ENCODE results near the gene NCKAP5. TPM values are rescaled to one million over a fixed set of nuclear protein-coding genes. Genes with fewer than 3 reads are reported as not detected.

NCKAP5 gene
- total RNA-seq, 2 donors from 2014 or later, result not detected

DNA sequence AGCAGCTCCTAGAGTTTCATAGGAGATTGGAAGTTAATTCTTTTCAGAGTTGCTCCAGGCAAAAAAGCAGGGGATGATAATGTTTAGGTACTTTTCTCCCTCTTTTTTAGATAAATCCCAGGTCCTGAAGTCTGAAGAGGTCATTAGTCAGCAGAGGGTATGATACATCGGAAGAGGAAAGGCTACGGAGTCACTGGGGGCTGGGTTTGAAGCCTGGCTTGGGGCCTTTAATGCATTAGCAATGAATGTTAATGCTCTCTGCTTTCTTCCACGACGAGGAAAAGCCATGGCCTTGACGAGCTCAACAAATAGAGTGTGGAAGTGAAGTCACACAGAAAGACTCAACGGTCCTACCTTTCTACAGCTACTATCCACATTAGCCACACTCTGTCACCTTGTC is 235.1 kb downstream of the NCKAP5 start:
- Mint-ChIP-seq H3K4me1 (ENCODE audit: low read depth in 2 of 2) (no peaks in the 10 kb centered on the region), H3K27ac (no peak overlapping the region), H3K4me3 (no peak overlapping the region), H3K36me3 (no peaks in the 10 kb centered on the region), H3K27me3 (no peaks in the 10 kb centered on the region), H3K9me3 (peaks cover 3% of the 10 kb centered on the region)
- ATAC-seq (no peak), DNase-seq (ENCODE audit: low spot score) (no peak)

DNA sequence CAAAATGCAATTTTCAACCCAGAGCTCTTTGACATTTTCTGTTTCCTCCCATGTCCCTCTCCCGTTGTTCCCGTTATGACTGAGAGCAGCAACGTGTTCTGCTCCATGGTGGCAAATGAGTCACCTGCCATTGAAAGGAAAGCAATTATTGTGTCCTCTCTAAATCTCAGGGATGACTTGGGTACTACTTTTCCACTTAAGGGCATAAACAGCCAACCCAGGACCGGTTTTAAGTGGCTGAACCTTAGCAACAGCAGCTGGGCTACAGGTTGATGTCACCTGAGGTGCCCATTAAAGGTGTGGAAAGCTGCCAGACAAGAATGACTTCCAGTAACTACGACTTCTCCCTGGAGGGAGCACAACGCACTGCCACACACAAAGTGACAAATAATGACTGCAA is 236.8 kb downstream of the NCKAP5 start:
- Mint-ChIP-seq H3K27ac (no peak overlapping the region), H3K4me1 (ENCODE audit: low read depth in 2 of 2) (no peaks in the 10 kb centered on the region), H3K36me3 (no peaks in the 10 kb centered on the region), H3K27me3 (no peaks in the 10 kb centered on the region), H3K9me3 (peaks cover 6% of the 10 kb centered on the region), H3K4me3 (no peak overlapping the region)
- DNase-seq (ENCODE audit: low spot score) (no peak), ATAC-seq (no peak)

DNA sequence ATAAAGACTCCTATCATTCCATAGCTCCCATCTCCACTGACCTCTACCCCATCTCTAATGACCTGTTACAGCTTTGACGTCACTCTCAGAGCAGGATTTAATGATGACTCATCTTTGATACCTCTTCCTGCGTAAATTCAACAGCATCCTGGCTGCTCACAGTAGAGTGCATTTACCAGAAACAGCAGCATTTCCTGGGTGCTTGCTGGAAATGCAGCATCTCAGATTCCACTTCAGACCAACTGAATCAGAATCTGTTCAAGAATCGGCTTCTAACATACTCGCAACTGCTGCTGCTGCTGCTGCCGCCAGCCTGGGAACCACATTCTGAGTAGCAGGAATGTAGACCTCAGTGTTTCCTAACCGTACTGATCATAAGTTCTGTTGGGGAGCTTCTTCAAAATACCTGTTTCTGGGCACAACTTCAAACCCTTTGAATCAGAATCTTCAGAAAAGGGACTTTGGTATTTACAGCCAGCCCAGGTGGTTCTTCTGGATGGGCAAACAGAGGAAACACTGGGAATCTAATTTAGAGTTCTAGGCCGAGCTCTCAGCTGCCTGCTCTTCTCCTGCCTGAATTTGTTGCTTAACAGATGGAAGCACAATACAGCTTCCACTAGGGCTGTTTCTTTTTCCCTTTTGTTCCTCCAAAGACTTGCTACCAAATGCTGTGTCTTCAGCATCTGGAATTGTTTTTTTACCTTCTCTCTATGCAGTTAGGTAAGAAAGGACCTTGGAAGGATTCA is 241.4 kb downstream of the NCKAP5 start:
- no peak for ATAC-seq
- Mint-ChIP-seq H3K9me3 (peaks cover 7% of the 10 kb centered on the region), H3K27ac (no peak overlapping the region), H3K27me3 (no peaks in the 10 kb centered on the region), H3K4me3 (no peak overlapping the region), H3K36me3 (no peaks in the 10 kb centered on the region), H3K4me1 (ENCODE audit: low read depth in 2 of 2) (no peaks in the 10 kb centered on the region)
- no peak for DNase-seq (ENCODE audit: low spot score)

DNA sequence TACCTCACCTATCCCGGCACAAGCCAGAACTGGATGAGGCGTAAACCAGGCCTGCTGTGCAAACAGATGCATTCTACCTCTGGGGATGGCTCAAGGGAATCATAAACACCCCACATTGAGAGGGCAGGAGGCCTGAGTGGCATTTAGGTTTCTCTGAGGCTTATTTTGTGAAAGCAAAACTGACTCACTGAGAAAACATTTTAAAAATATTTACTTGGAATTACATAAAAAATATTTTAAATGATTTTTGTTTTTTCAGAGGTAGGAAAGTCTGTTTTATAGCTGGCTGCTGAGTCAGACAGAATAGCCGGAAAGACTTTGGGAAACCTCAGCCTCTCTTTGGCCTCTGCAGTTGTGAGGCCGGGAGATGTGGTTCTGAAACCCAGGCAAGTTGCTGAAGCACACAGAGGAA is 244.1 kb downstream of the NCKAP5 start:
- Mint-ChIP-seq H3K9me3 (peaks cover 4% of the 10 kb centered on the region), H3K27ac (no peak overlapping the region), H3K4me3 (no peak overlapping the region), H3K4me1 (ENCODE audit: low read depth in 2 of 2) (no peaks in the 10 kb centered on the region), H3K36me3 (no peaks in the 10 kb centered on the region), H3K27me3 (no peaks in the 10 kb centered on the region)
- ATAC-seq (no peak), DNase-seq (ENCODE audit: low spot score) (no peak)

DNA sequence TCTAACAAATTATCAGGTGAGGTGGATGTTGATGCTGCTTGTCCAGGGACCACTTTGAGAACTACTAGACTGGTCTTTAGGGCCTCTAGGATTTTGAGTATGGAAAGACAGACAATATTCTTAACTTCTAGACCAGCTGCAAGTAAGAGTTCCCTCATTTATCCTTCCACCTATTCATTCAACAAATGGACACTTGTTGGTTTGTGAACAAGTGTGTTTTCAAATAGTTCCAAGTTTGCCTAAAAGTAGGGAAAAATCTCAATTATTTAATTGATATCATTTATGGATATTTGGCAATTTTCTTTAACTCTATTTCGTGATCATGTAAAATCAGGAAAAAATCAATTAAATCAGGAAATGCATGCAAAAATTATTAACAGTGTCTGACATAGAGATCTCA is 245.4 kb downstream of the NCKAP5 start:
- H3K4me1 Mint-ChIP-seq (ENCODE audit: low read depth in 2 of 2), result no peaks in the 10 kb centered on the region
- peaks cover 6% of the 10 kb centered on the region for H3K9me3 Mint-ChIP-seq
- no peaks in the 10 kb centered on the region for H3K36me3 Mint-ChIP-seq
- H3K27ac Mint-ChIP-seq, result no peak overlapping the region
- H3K4me3 Mint-ChIP-seq, result no peak overlapping the region
- DNase-seq (ENCODE audit: low spot score) (no peak), ATAC-seq (no peak)
- H3K27me3 Mint-ChIP-seq, result no peaks in the 10 kb centered on the region

DNA sequence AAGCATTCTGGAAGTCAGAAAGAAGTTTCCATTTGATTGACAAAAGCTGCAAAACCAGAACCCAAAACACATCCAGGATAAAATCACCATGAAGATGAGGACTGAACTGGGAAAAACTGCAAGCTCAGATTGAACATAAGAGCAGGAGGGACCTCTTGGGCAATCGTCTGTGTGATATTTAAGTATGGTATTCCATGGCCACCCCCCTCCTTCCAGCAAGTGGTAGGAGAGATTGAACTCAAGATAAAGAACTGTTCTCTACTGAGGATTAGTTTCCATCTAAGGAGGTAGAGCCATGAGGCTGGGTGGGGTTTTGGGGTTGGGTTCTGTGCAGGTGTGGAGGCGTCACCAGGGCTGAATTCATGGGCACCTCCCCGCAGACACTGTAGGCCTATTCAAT is 251.1 kb downstream of the NCKAP5 start:
- DNase-seq (ENCODE audit: low spot score) (no peak), ATAC-seq (no peak)
- H3K4me1 Mint-ChIP-seq (ENCODE audit: low read depth in 2 of 2), result no peaks in the 10 kb centered on the region
- no peak overlapping the region for H3K27ac Mint-ChIP-seq
- H3K9me3 Mint-ChIP-seq, result peaks cover 18% of the 10 kb centered on the region
- H3K4me3 Mint-ChIP-seq, result no peak overlapping the region
- no peaks in the 10 kb centered on the region for H3K27me3 Mint-ChIP-seq
- no peaks in the 10 kb centered on the region for H3K36me3 Mint-ChIP-seq

DNA sequence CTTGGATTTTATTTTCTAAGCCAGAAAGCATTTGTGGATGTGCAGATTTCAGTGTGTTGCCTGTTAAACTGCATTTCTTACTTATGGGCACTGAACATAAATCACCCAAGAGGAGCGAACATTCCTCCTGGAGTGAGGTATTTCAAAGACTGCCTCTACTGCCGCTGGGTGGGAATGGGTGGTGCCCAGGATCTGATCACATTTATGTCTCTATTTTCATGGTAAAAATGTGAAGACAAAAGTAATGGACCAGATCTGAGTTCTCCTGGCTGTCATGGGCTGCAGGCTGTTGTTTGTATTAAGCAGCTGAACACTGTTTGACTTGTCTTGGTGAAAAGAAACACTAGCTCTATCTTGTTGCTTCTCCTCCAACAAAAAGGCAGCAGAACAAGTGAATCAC is 251.7 kb downstream of the NCKAP5 start:
- Mint-ChIP-seq H3K27me3 (no peaks in the 10 kb centered on the region), H3K4me3 (no peak overlapping the region), H3K4me1 (ENCODE audit: low read depth in 2 of 2) (no peaks in the 10 kb centered on the region), H3K9me3 (peaks cover 18% of the 10 kb centered on the region), H3K27ac (no peak overlapping the region), H3K36me3 (no peaks in the 10 kb centered on the region)
- DNase-seq (ENCODE audit: low spot score) (no peak), ATAC-seq (no peak)

DNA sequence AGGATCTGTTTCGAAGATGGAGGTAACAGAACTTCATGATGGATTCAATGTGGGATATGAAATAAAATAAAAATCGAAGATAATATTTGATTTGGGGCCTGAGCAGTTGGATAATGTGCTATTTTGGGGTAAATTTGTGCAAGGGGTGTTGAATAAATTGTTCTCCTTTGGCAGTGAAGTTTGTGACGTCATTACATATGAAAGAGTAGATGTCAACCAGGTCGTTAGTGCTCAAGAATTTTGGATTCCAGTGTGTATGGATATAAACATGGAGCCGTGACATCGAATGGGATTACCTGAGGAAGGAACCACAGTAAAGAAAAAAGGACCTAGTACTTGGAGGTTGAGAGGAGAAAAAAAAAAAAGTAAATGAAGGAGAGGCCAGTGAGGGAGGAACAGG is 253.0 kb downstream of the NCKAP5 start:
- Mint-ChIP-seq H3K9me3 (peaks cover 21% of the 10 kb centered on the region), H3K27ac (no peak overlapping the region), H3K4me1 (ENCODE audit: low read depth in 2 of 2) (no peaks in the 10 kb centered on the region), H3K27me3 (no peaks in the 10 kb centered on the region), H3K36me3 (no peaks in the 10 kb centered on the region), H3K4me3 (no peak overlapping the region)
- DNase-seq (ENCODE audit: low spot score), result no peak
- no peak for ATAC-seq

DNA sequence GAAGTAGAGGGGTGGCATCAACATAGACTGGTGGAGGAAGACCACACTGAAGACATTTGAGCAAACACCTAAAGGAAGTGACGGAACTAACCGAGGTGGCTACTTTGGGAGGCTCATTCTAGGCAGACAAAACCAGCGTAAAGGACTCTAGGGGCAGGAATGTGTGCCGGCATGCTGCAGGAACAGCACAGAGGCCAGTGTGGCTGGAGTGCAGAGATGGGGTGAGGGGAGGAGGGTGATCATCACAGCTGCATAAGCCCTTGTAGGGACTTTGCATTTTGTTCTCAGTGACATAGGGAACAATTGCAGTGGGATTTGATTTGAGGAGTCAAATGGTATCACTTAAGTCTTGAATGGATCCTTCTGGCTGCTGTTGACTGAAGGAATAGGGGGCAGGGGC is 253.5 kb downstream of the NCKAP5 start:
- DNase-seq (ENCODE audit: low spot score) (no peak), ATAC-seq (no peak)
- H3K36me3 Mint-ChIP-seq, result no peaks in the 10 kb centered on the region
- H3K27ac Mint-ChIP-seq, result no peak overlapping the region
- no peaks in the 10 kb centered on the region for H3K27me3 Mint-ChIP-seq
- no peaks in the 10 kb centered on the region for H3K4me1 Mint-ChIP-seq (ENCODE audit: low read depth in 2 of 2)
- H3K9me3 Mint-ChIP-seq, result peaks cover 22% of the 10 kb centered on the region
- H3K4me3 Mint-ChIP-seq, result no peak overlapping the region

DNA sequence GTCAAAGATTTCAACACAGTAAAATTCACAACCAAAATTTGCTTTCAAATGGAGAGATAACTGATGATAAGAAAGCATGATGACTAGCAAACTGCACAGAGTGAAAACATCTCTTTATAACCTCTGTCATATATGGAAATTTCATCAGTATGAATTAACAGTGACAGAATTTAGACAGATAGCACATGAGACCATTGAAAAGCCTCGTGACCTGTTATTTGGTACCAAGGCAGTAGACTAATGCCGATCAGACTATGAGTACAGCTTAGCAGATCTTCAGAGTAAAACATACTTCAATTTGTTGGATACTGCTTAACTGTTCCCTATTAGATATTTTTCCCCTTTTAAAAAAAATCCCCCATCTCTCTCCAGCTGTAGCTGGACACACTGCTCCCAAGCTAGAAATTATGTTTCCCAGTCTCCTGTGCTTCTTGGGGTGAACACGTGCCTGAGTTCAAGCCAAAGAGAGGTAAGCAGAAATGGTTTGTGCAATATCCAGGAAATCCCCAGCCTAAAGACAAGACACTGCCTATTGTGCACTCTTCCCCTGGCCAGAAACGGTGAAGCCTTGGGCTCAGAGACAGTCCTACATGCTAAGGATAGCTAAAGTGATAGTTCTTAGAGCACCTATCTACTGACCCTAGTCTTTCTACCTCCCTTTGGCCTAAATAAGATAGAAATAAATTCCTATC is 256.1 kb downstream of the NCKAP5 start:
- Mint-ChIP-seq H3K27me3 (no peaks in the 10 kb centered on the region), H3K4me3 (no peak overlapping the region), H3K36me3 (no peaks in the 10 kb centered on the region), H3K9me3 (peaks cover 23% of the 10 kb centered on the region), H3K4me1 (ENCODE audit: low read depth in 2 of 2) (no peaks in the 10 kb centered on the region), H3K27ac (no peak overlapping the region)
- ATAC-seq (no peak), DNase-seq (ENCODE audit: low spot score) (no peak)

DNA sequence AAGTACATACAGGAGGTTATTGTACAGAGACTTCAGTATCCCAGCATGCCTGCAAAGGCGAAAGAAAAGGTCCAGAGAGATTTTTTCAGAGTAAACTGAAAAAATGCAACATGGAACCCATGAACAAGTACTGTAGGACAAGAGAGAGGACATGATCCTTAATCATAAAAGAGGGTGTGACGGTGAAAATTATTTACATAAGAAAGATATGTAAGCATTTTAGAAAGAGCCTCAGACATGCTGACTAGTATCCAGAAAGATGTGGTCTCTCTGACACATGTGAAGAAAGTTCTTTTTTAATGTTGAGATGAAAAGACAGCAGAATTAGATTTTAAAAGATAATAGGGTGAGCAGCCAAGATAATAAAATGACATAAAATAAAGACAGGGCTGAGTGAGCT is 262.0 kb downstream of the NCKAP5 start:
- no peaks in the 10 kb centered on the region for H3K27me3 Mint-ChIP-seq
- peaks cover 12% of the 10 kb centered on the region for H3K9me3 Mint-ChIP-seq
- ATAC-seq, result no peak
- H3K4me1 Mint-ChIP-seq (ENCODE audit: low read depth in 2 of 2), result no peaks in the 10 kb centered on the region
- no peaks in the 10 kb centered on the region for H3K36me3 Mint-ChIP-seq
- no peak for DNase-seq (ENCODE audit: low spot score)
- H3K4me3 Mint-ChIP-seq, result no peak overlapping the region
- no peak overlapping the region for H3K27ac Mint-ChIP-seq

DNA sequence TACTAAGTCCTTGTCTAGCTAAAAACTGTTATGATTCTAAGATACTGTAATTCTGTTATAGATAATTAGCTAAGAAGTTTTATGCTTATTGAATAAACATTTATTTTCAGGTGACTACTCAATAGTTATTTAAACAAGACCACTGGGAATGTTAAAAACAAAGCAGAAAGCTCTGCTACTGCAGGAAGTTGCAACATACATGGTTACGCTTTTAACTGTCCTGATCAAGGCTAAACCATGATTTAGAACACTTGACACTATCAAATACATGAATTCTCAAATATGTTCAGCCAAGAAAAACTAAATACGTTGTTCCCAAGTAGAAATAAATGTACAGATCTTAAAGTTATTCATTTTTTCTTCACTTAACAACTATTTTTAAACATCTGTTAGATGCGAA is 263.9 kb downstream of the NCKAP5 start:
- no peaks in the 10 kb centered on the region for H3K4me1 Mint-ChIP-seq (ENCODE audit: low read depth in 2 of 2)
- H3K36me3 Mint-ChIP-seq, result no peaks in the 10 kb centered on the region
- no peak overlapping the region for H3K4me3 Mint-ChIP-seq
- H3K27ac Mint-ChIP-seq, result no peak overlapping the region
- DNase-seq (ENCODE audit: low spot score) (no peak), ATAC-seq (no peak)
- H3K27me3 Mint-ChIP-seq, result no peaks in the 10 kb centered on the region
- peaks cover 7% of the 10 kb centered on the region for H3K9me3 Mint-ChIP-seq

DNA sequence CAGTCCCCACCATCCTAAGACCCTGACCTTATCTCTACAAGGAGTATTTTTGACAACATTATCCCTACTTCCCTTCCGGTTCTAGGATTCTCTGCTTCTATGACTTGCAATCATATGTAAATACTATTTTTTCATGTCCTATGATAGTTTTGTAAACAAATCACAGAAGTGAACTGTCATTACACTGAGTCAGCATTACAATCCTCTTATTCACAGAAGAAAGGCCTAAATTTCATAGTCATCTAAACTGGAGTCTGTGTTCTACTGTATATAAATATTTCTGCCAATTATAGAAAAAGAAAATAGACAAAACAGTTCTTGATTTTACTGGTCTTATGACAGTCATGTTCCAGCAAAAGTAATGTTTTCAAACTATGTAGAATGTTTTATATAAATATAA is 265.1 kb downstream of the NCKAP5 start:
- Mint-ChIP-seq H3K27ac (no peak overlapping the region), H3K4me3 (no peak overlapping the region), H3K36me3 (no peaks in the 10 kb centered on the region), H3K4me1 (ENCODE audit: low read depth in 2 of 2) (no peaks in the 10 kb centered on the region), H3K9me3 (peaks cover 7% of the 10 kb centered on the region), H3K27me3 (no peaks in the 10 kb centered on the region)
- DNase-seq (ENCODE audit: low spot score) (no peak), ATAC-seq (no peak)

DNA sequence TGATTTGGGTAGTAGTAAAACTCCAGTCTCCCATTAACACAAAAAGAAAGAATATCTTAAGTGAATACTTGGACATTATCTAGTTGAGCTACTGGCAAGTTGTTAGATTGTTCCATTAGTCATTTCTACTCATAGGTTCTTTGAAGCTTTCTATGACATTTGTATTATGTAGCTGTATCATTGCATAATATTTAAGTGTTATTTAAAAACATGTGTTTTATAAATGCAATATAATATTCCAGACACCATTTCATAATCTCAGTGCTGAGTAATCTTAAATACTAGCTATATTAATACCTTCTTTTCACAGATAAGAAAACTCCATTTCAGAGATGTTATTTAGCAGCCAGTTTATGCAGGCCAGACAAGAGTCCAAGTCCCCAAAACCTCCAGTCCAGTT is 271.9 kb downstream of the NCKAP5 start:
- H3K4me1 Mint-ChIP-seq (ENCODE audit: low read depth in 2 of 2), result no peaks in the 10 kb centered on the region
- no peak for ATAC-seq
- no peaks in the 10 kb centered on the region for H3K36me3 Mint-ChIP-seq
- H3K9me3 Mint-ChIP-seq, result no peaks in the 10 kb centered on the region
- no peak overlapping the region for H3K4me3 Mint-ChIP-seq
- H3K27me3 Mint-ChIP-seq, result no peaks in the 10 kb centered on the region
- H3K27ac Mint-ChIP-seq, result no peak overlapping the region
- DNase-seq (ENCODE audit: low spot score), result no peak

Data from natural killer cell treated with Interleukin-12 subunit alpha and Interleukin-12 subunit beta and Interleukin-15 and Interleukin-18, amount 100 ng/mL, for 72 hours (primary cell).